IMR-90 (cell line): ENCODE results near the gene IRAK4. TPM values are rescaled to one million over a fixed set of nuclear protein-coding genes. Genes with fewer than 3 reads are reported as not detected.

Experiments
- ATAC-seq: fragments of 200-7000 bp; cut with Tn5 transposase; 2 replicates; pipeline ENCODE4 v1.9.1; 2020; ENCODE audit warnings: low read depth, mild to moderate bottlenecking, moderate library complexity
- BruUV-seq: library from RNA; stranded (reverse); fragments of 400-500 nt; replicated peaks from 2 replicates; lab custom pipeline; 2021; lab: Mats Ljungman, UMichigan
- CTCF ChIA-PET: fragments of 300-600 bp; formaldehyde crosslinking; extraction: SDS; loops from one replicate; lab custom pipeline; 2021; ENCODE audit warnings: antibody characterized with exemption; lab: Yijun Ruan, JAX
- POLR2A ChIA-PET: fragments of 300-600 bp; sonication (Branson Sonifier 250); formaldehyde crosslinking; loops from one replicate; lab custom pipeline; 2022; ENCODE audit warnings: antibody characterized with exemption; ENCODE audit not compliant: unreplicated experiment; lab: Charles Lee
- DNase-seq: peaks from one replicate; pipeline ENCODE4 v3.0.0; 2013
- H2AFZ ChIP-seq: replicated peaks from 2 replicates; pipeline ENCODE3; 2013; ENCODE audit warnings: low read length, mild to moderate bottlenecking; ENCODE audit not compliant: poor library complexity
- H2AK5ac ChIP-seq: 2 replicates; pipeline ENCODE4 v1.6.1; 2013; ENCODE audit warnings: low read depth, low read length, inconsistent platforms
- H2AK9ac ChIP-seq: replicated peaks from 2 replicates; pipeline ENCODE3; 2013; ENCODE audit warnings: mild to moderate bottlenecking, low read depth, low read length, moderate library complexity; ENCODE audit not compliant: poor library complexity
- H2BK120ac ChIP-seq: 2 replicates; pipeline ENCODE4 v1.6.1; 2013; ENCODE audit warnings: low read depth, low read length, inconsistent platforms
- H2BK15ac ChIP-seq: 3 replicates; pipeline ENCODE4 v1.6.1; 2013; ENCODE audit warnings: low read depth, low read length, inconsistent platforms
- H2BK20ac ChIP-seq: 2 replicates; pipeline ENCODE4 v1.6.1; 2013; ENCODE audit warnings: low read depth, mild to moderate bottlenecking, inconsistent platforms, low read length, moderate library complexity
- H2BK5ac ChIP-seq: 2 replicates; pipeline ENCODE4 v1.6.1; 2013; ENCODE audit warnings: mild to moderate bottlenecking, low read depth, low read length, inconsistent platforms; ENCODE audit not compliant: poor library complexity, severe bottlenecking
- H3K14ac ChIP-seq: replicated peaks from 2 replicates; pipeline ENCODE4 v1.6.1; 2013; ENCODE audit warnings: low read depth, low read length, inconsistent platforms
- H3K18ac ChIP-seq: 2 replicates; pipeline ENCODE4 v1.6.1; 2013; ENCODE audit warnings: low read depth, low read length, control low read depth
- H3K23ac ChIP-seq: 2 replicates; pipeline ENCODE4 v1.6.1; 2013; ENCODE audit warnings: low read depth, low read length, inconsistent platforms
- H3K27ac ChIP-seq: 2 replicates; pipeline ENCODE4 v1.5.1; 2013; ENCODE audit warnings: mild to moderate bottlenecking, control low read depth, low read length; ENCODE audit not compliant: insufficient read depth
- H3K27me3 ChIP-seq: 2 replicates; pipeline ENCODE4 v1.6.1; 2013; ENCODE audit warnings: low read length; ENCODE audit not compliant: control insufficient read depth, insufficient read depth
- H3K36me3 ChIP-seq: 2 replicates; pipeline ENCODE4 v1.6.1; 2013; ENCODE audit warnings: low read length, mixed read lengths; ENCODE audit not compliant: control insufficient read depth, insufficient read depth
- H3K4ac ChIP-seq: 2 replicates; pipeline ENCODE4 v1.6.1; 2013; ENCODE audit warnings: low read depth, low read length, inconsistent platforms
- H3K4me1 ChIP-seq: 2 replicates; pipeline ENCODE4 v1.6.1; 2013; ENCODE audit warnings: low read length, mixed read lengths; ENCODE audit not compliant: control insufficient read depth, insufficient read depth
- H3K4me2 ChIP-seq: 2 replicates; pipeline ENCODE4 v1.6.1; 2013; ENCODE audit warnings: low read depth, mild to moderate bottlenecking, control low read depth, low read length, moderate library complexity
- H3K4me3 ChIP-seq: 2 replicates; pipeline ENCODE4 v1.5.1; 2013; ENCODE audit warnings: low read depth, mild to moderate bottlenecking, control low read depth, low read length, moderate library complexity; ENCODE audit not compliant: insufficient read depth
- H3K56ac ChIP-seq: 2 replicates; pipeline ENCODE4 v1.6.1; 2013; ENCODE audit warnings: low read length, inconsistent platforms; ENCODE audit not compliant: insufficient read depth; ENCODE audit errors: extremely low read depth
- H3K79me1 ChIP-seq, 2 experiments: 2 replicates each; pipeline ENCODE4 v1.6.1; 2013; ENCODE audit warnings: low read length in 2 of 2, inconsistent platforms in 1 of 2, low read depth in 1 of 2
- H3K9ac ChIP-seq: 2 replicates; pipeline ENCODE4 v1.6.1; 2013; ENCODE audit warnings: low read depth, low read length, control low read depth
- H3K9me1 ChIP-seq: 2 replicates; pipeline ENCODE4 v1.6.1; 2013; ENCODE audit warnings: low read length, inconsistent platforms; ENCODE audit not compliant: insufficient read depth
- H3K9me3 ChIP-seq: 2 replicates; pipeline ENCODE4 v1.6.1; 2013; ENCODE audit warnings: low read length; ENCODE audit not compliant: control insufficient read depth, insufficient read depth
- H4K20me1 ChIP-seq: 2 replicates; pipeline ENCODE4 v1.6.1; 2013; ENCODE audit warnings: low read length, inconsistent platforms; ENCODE audit not compliant: insufficient read depth
- H4K5ac ChIP-seq: 2 replicates; pipeline ENCODE4 v1.6.1; 2013; ENCODE audit warnings: mild to moderate bottlenecking, low read depth, low read length, control low read depth
- H4K8ac ChIP-seq, 2 experiments: 2 replicates each; pipeline ENCODE4 v1.6.1; 2013; ENCODE audit warnings: low read depth in 2 of 2, low read length in 2 of 2, control low read depth in 1 of 2, inconsistent platforms in 1 of 2
- H4K91ac ChIP-seq: 2 replicates; pipeline ENCODE4 v1.6.1; 2013; ENCODE audit warnings: low read depth, low read length, inconsistent platforms; ENCODE audit not compliant: insufficient read depth
- BHLHE40 ChIP-seq: fragments of 150-350 bp; IDR thresholded peaks from 2 replicates; pipeline ENCODE4 v1.6.1; 2016; ENCODE audit warnings: mild to moderate bottlenecking, low read depth, low read length
- CEBPB ChIP-seq: IDR thresholded peaks from 2 replicates; pipeline ENCODE4 v1.6.1; 2012; ENCODE audit warnings: low read depth, low read length, improper control_type of control experiment
- CHD1 ChIP-seq: IDR thresholded peaks from 2 replicates; pipeline ENCODE4 v1.6.1; 2012; ENCODE audit warnings: low read depth, low read length, improper control_type of control experiment
- FOS ChIP-seq: fragments of 150-350 bp; IDR thresholded peaks from 2 replicates; pipeline ENCODE4 v1.6.1; 2016; ENCODE audit warnings: low read depth, low read length
- MAZ ChIP-seq: IDR thresholded peaks from 2 replicates; pipeline ENCODE4 v1.6.1; 2012; ENCODE audit warnings: low read depth, mild to moderate bottlenecking, low read length, improper control_type of control experiment, moderate library complexity, borderline replicate concordance
- MXI1 ChIP-seq: IDR thresholded peaks from 2 replicates; pipeline ENCODE4 v1.6.1; 2012; ENCODE audit warnings: low read depth, mild to moderate bottlenecking, low read length, moderate library complexity, borderline replicate concordance
- NFE2L2 ChIP-seq: fragments of 150-350 bp; IDR thresholded peaks from 2 replicates; pipeline ENCODE4 v1.6.1; 2016; ENCODE audit warnings: low read depth, mild to moderate bottlenecking, low read length
- RAD21 ChIP-seq: IDR thresholded peaks from 2 replicates; pipeline ENCODE4 v1.6.1; 2012; ENCODE audit warnings: low read length, improper control_type of control experiment
- WGBS, 2 experiments: methylation state at CpG; one replicate each; pipeline versions ENCODE4 v1.1.5 to v1.1.7; 2013; ENCODE audit warnings: missing lambda C conversion rate in 2 of 2; ENCODE audit not compliant: insufficient read length in 1 of 2; ENCODE audit errors: extremely low coverage in 2 of 2; 5-methylcytosine and 5-hydroxymethylcytosine counted together
- dilution Hi-C: fragments of 300-500 bp; cut with HindIII; formaldehyde crosslinking; loops from one replicate; pipeline ENCODE4 v1.14.3; 2018; ENCODE audit warnings: low sequenced_read_pairs; ENCODE audit not compliant: unreplicated experiment
- in situ Hi-C: fragments of 300-500 bp; cut with MboI; formaldehyde crosslinking; loops from 3 replicates; pipeline ENCODE4 v1.14.3; 2019; ENCODE audit warnings: low sequenced_read_pairs, inconsistent platforms, mixed read lengths
- intact Hi-C: fragments of 100-400 bp; cut with micrococcal nuclease; formaldehyde crosslinking; loops from 2 replicates; pipeline ENCODE4 v1.10.0; 2022
- polyA plus RNA-seq, 3 experiments: library from polyadenylated mRNA; depleted of rRNA; stranded (reverse); fragments of >200 nt; gene quantifications; 2 replicates each; pipeline ENCODE4 v1.2.3, GENCODE V29; 2012; ENCODE audit warnings: low replicate concordance in 1 of 3
- total RNA-seq: library from RNA; depleted of rRNA; stranded (reverse); fragments of >200 nt; gene quantifications from 2 replicates; pipeline ENCODE4 v1.2.3, GENCODE V29; 2012
- TF ChIP-seq, protein P1 (sequence below): conservative IDR thresholded peaks from 2 replicates; pipeline ENCODE4 v1.5.1; 2012; ENCODE audit warnings: mild to moderate bottlenecking, low read depth, low read length, improper control_type of control experiment

Gene IRAK4
- total and polyA plus RNA-seq, 2 of the 4 experiments (the other 2 are of a cell fraction) = 12.6 to 27.6 TPM

DNA sequence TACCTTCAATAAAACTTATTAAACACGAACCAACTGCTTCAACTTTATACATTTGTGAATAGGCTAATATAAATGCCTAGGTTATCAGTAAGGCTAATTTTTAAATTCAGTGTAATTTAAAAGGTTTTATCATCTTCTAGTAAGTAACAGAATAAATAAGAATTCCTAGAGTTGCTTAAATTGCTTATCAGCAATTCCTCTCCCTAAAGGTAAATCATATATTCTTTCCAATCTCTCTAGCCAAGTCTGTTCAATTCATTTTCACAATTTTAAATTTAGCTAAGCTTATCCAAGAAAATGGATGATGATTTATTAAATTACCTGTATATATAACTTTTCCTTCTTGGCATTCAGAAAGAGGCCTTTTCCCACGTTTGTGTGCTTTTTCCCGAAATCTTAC, 4.7 kb upstream of the IRAK4 start:
- Histone ChIP-seq H4K20me1 (no peaks in the 10 kb centered on the region), H3K9ac (no peak overlapping the region), H3K18ac (no peak overlapping the region), H3K79me1 (peaks cover 31 to 41% of the 10 kb centered on the region in 2 experiments), H2BK5ac (no peak overlapping the region), H2BK15ac (no peak overlapping the region), H3K4me2 (no peak overlapping the region), H2AFZ (no peak overlapping the region), H2AK9ac (no peak overlapping the region), H3K27ac (no peak overlapping the region), H2AK5ac (no peak overlapping the region), H4K5ac (no peak overlapping the region), H3K36me3 (peaks cover 3% of the 10 kb centered on the region), H3K14ac (no peak overlapping the region), H2BK20ac (no peak overlapping the region), H3K23ac (no peak overlapping the region), H4K8ac (no peak overlapping the region), H3K4ac (no peak overlapping the region), H2BK120ac (no peak overlapping the region), H4K91ac (no peak overlapping the region), H3K9me1 (peaks cover 4% of the 10 kb centered on the region; the same call in 1 of the 2 replicates), H3K4me3 (no peak overlapping the region), H3K9me3 (peaks cover 3% of the 10 kb centered on the region; the same call in 1 of the 2 replicates), H3K4me1 (peaks cover 2% of the 10 kb centered on the region; the same call in 1 of the 2 replicates), H3K56ac (no peak overlapping the region), H3K27me3 (no peaks in the 10 kb centered on the region)
- in situ Hi-C loops (no loop called here), dilution Hi-C loops (no loop called here), intact Hi-C loops (no loop called here)
- ChIA-PET CTCF (no interaction called here), POLR2A (no interaction called here)
- DNase-seq (no peak), ATAC-seq (no peak)
- BruUV-seq = no TSS peak
- TF ChIP-seq NFE2L2 (no peak), CEBPB (no peak), MAZ (no peak), MXI1 (no peak), BHLHE40 (no peak), RAD21 (no peak), FOS (no peak), CHD1 (no peak)
- TF ChIP-seq, protein P1, sequence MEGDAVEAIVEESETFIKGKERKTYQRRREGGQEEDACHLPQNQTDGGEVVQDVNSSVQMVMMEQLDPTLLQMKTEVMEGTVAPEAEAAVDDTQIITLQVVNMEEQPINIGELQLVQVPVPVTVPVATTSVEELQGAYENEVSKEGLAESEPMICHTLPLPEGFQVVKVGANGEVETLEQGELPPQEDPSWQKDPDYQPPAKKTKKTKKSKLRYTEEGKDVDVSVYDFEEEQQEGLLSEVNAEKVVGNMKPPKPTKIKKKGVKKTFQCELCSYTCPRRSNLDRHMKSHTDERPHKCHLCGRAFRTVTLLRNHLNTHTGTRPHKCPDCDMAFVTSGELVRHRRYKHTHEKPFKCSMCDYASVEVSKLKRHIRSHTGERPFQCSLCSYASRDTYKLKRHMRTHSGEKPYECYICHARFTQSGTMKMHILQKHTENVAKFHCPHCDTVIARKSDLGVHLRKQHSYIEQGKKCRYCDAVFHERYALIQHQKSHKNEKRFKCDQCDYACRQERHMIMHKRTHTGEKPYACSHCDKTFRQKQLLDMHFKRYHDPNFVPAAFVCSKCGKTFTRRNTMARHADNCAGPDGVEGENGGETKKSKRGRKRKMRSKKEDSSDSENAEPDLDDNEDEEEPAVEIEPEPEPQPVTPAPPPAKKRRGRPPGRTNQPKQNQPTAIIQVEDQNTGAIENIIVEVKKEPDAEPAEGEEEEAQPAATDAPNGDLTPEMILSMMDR = no peak
- WGBS, 2 experiments = no CpG with 5 or more reads among the region's 3 CpGs
